ENCODE results near the gene ARMC3. TPM values are rescaled to one million over a fixed set of nuclear protein-coding genes. Genes with fewer than 3 reads are reported as not detected.
"Not testable (repeated sequence)": the region's sequence is repeated elsewhere in the genome, so short reads cannot be mapped to it uniquely, and the experiment has no call there.

ARMC3 gene
- total and polyA plus RNA-seq, 4 donors: 0.05 TPM; not detected in 3

DNA sequence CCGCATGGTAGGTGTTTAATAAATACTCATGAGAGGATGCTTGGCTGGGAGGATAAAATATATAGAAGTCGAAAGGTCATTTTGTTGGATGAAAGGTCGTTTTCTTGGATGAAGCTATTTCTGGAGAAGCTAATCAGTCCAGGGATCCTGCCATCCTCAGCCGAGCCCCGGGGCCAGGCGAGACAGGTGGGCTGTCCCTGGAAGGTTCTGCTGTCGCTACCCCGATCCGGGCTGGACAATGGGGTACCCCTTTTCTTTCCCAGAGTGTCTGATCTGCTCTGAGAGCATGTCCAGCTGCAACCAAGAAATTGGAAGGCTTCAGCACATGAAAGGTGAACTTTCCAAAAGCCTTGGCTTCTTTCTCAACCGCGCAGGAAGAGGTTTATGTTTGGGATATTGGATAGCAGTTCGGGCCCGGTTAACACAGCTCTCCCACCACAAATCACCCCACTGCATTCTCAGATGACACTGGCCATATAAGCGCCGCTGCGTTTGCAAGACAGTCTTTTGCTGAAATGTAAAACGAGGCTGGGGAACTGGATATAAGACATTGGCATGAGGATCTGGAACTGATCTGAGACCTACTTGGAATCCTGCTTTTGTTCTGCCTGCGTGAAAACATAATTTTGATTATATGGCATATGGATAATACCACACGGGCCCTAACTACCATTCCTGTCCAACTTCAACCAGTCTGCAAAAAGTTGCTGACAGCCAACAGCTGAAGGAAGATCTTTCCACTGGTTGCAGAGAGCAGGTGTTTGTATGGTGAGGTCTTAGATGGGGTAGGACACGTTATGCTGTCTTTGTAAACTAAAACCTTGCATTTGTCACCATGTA is 136.3 kb downstream of the ARMC3 start:
- Histone ChIP-seq H3K9me3 (ENCODE audit: control insufficient read depth in 4 of 4, low read length in 3 of 4) (no peaks in the 10 kb centered on the region), H3K4me1 (ENCODE audit: control insufficient read depth in 4 of 4, insufficient read depth in 4 of 4, low read length in 3 of 4) (peaks cover 0 to 8% (median 3%) of the 10 kb centered on the region in 4 donors), H3K9ac (ENCODE audit: low read depth in 1 of 2, low read length in 2 of 2) (no peak overlapping the region), H3K27ac (ENCODE audit: low read depth in 1 of 2, low read length in 2 of 2) (no peak overlapping the region), H3K27me3 (ENCODE audit: control insufficient read depth in 4 of 4, insufficient read depth in 4 of 4, low read length in 3 of 4) (no peaks in the 10 kb centered on the region), H3K36me3 (ENCODE audit: control insufficient read depth in 4 of 4, insufficient read depth in 3 of 4, low read depth in 1 of 4, low read length in 3 of 4) (no peaks in the 10 kb centered on the region), H3K4me3 (ENCODE audit: low read depth in 1 of 3, low read length in 3 of 3) (no peak overlapping the region)
- TF ChIP-seq RXRA (IDR thresholded peaks at IDR 0.05) (no peak), CTCF (IDR thresholded peaks at IDR 0.05; ENCODE audit: low read depth, low read length, missing input control) (no peak), RAD21 (IDR thresholded peaks at IDR 0.05) (no peak), FOXA1 (IDR thresholded peaks at IDR 0.05) (no peak), FOXA2 (IDR thresholded peaks at IDR 0.05) (no peak), GABPA (IDR thresholded peaks at IDR 0.05 in 1 of 2, conservative IDR thresholded peaks at IDR 0.05 in 1 of 2) (no peak), MAX (IDR thresholded peaks at IDR 0.05) (no peak), TAF1 (conservative IDR thresholded peaks at IDR 0.05) (no peak), ZBTB33 (IDR thresholded peaks at IDR 0.05) (no peak), SP1 (IDR thresholded peaks at IDR 0.05) (no peak), JUND (IDR thresholded peaks at IDR 0.05) (no peak), YY1 (IDR thresholded peaks at IDR 0.05) (no peak), EGR1 (IDR thresholded peaks at IDR 0.05; ENCODE audit: low read depth in 2 of 2) (no peak), HNF4A (conservative IDR thresholded peaks at IDR 0.05) (no peak), NR2F2 (IDR thresholded peaks at IDR 0.05) (no peak), HNF4G (IDR thresholded peaks at IDR 0.05) (no peak)
- TF ChIP-seq, protein P1, sequence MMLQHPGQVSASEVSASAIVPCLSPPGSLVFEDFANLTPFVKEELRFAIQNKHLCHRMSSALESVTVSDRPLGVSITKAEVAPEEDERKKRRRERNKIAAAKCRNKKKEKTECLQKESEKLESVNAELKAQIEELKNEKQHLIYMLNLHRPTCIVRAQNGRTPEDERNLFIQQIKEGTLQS (IDR thresholded peaks at IDR 0.05): no peak
- TF ChIP-seq, protein P2, sequence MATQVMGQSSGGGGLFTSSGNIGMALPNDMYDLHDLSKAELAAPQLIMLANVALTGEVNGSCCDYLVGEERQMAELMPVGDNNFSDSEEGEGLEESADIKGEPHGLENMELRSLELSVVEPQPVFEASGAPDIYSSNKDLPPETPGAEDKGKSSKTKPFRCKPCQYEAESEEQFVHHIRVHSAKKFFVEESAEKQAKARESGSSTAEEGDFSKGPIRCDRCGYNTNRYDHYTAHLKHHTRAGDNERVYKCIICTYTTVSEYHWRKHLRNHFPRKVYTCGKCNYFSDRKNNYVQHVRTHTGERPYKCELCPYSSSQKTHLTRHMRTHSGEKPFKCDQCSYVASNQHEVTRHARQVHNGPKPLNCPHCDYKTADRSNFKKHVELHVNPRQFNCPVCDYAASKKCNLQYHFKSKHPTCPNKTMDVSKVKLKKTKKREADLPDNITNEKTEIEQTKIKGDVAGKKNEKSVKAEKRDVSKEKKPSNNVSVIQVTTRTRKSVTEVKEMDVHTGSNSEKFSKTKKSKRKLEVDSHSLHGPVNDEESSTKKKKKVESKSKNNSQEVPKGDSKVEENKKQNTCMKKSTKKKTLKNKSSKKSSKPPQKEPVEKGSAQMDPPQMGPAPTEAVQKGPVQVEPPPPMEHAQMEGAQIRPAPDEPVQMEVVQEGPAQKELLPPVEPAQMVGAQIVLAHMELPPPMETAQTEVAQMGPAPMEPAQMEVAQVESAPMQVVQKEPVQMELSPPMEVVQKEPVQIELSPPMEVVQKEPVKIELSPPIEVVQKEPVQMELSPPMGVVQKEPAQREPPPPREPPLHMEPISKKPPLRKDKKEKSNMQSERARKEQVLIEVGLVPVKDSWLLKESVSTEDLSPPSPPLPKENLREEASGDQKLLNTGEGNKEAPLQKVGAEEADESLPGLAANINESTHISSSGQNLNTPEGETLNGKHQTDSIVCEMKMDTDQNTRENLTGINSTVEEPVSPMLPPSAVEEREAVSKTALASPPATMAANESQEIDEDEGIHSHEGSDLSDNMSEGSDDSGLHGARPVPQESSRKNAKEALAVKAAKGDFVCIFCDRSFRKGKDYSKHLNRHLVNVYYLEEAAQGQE (IDR thresholded peaks at IDR 0.05): no peak
- DNase-seq (ENCODE audit: low spot score): no peak
- WGBS: 94% methylated on average over 20 of the region's 20 CpGs

DNA sequence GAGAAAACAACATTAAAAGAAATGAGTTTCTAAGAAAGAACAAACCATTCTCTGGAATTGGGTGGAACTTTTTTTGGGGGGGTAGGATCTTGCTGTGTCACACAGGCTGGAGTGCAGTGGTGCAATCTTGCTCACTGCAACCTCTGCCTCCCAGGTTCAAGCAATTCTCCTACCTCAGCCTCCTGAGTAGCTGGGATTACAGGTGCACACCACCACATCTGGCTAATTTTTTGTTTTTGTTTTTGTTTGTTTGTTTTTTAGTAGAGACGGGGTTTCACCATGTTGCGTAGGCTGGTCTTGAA is 136.9 kb downstream of the ARMC3 start:
- not testable (repeated sequence) for H3K4me1 ChIP-seq (ENCODE audit: control insufficient read depth in 4 of 4, insufficient read depth in 4 of 4, low read length in 3 of 4); DNase-seq (ENCODE audit: low spot score); H3K36me3 ChIP-seq (ENCODE audit: control insufficient read depth in 4 of 4, insufficient read depth in 3 of 4, low read depth in 1 of 4, low read length in 3 of 4); H3K9ac ChIP-seq (ENCODE audit: low read depth in 1 of 2, low read length in 2 of 2); H3K27ac ChIP-seq (ENCODE audit: low read depth in 1 of 2, low read length in 2 of 2); H3K9me3 ChIP-seq (ENCODE audit: control insufficient read depth in 4 of 4, low read length in 3 of 4); H3K4me3 ChIP-seq (ENCODE audit: low read depth in 1 of 3, low read length in 3 of 3); H3K27me3 ChIP-seq (ENCODE audit: control insufficient read depth in 4 of 4, insufficient read depth in 4 of 4, low read length in 3 of 4)
- WGBS: 86% methylated on average over 2 of the region's 2 CpGs

Data from liver (tissue), 9 donors.